Neural cell (in vitro differentiated cells): ENCODE data around the gene KIF4A.
"Not testable (repeated sequence)": the region's sequence is repeated elsewhere in the genome, so short reads cannot be mapped to it uniquely, and the experiment has no call there.

Experiments used
- EP300 ChIP-seq: fragments of 450-650 bp; conservative IDR thresholded peaks from 2 replicates; pipeline ENCODE4 v1.6.1; 2014; ENCODE audit warnings: antibody characterized with exemption, mild to moderate bottlenecking, moderate library complexity; ENCODE audit not compliant: poor library complexity, severe bottlenecking
- EZH2 ChIP-seq: fragments of 200-600, 300-800 bp; shearing (Covaris generic), sonication (generic); IDR thresholded peaks from 2 replicates; pipeline ENCODE4 v1.6.1; 2014; ENCODE audit warnings: antibody characterized with exemption, low read length, borderline replicate concordance, mild to moderate bottlenecking; ENCODE audit not compliant: insufficient read depth, poor library complexity, severe bottlenecking
- POLR2AphosphoS5 ChIP-seq: IDR thresholded peaks from 2 replicates; pipeline ENCODE4 v1.6.1; 2012
- TF ChIP-seq, protein P1 (sequence below): fragments of 450-650 bp; IDR thresholded peaks from 2 replicates; pipeline ENCODE4 v1.5.1; 2014; ENCODE audit warnings: antibody characterized with exemption, mild to moderate bottlenecking, moderate library complexity; ENCODE audit not compliant: poor library complexity, severe bottlenecking
- TF ChIP-seq, protein P2 (sequence below): IDR thresholded peaks from 2 replicates; pipeline ENCODE4 v1.6.1; 2012; ENCODE audit warnings: borderline replicate concordance

DNA sequence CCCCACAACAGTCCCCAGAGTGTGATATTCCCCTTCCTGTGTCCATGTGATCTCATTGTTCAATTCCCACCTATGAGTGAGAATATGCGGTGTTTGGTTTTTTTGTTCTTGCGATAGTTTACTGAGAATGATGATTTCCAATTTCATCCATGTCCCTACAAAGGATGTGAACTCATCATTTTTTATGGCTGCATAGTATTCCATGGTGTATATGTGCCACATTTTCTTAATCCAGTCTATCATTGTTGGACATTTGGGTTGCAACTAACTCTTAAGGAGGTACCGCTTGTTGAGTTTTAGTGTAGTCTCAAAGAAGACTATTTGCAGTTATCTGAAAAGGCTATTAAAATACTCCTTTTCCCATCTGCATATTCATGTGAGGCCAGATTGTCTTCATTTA is 110.3 kb downstream of the KIF4A start:
- TF ChIP-seq, protein P1, sequence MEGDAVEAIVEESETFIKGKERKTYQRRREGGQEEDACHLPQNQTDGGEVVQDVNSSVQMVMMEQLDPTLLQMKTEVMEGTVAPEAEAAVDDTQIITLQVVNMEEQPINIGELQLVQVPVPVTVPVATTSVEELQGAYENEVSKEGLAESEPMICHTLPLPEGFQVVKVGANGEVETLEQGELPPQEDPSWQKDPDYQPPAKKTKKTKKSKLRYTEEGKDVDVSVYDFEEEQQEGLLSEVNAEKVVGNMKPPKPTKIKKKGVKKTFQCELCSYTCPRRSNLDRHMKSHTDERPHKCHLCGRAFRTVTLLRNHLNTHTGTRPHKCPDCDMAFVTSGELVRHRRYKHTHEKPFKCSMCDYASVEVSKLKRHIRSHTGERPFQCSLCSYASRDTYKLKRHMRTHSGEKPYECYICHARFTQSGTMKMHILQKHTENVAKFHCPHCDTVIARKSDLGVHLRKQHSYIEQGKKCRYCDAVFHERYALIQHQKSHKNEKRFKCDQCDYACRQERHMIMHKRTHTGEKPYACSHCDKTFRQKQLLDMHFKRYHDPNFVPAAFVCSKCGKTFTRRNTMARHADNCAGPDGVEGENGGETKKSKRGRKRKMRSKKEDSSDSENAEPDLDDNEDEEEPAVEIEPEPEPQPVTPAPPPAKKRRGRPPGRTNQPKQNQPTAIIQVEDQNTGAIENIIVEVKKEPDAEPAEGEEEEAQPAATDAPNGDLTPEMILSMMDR = not testable (repeated sequence)
- TF ChIP-seq EZH2, EP300, POLR2AphosphoS5: not testable (repeated sequence)
- TF ChIP-seq, protein P2, sequence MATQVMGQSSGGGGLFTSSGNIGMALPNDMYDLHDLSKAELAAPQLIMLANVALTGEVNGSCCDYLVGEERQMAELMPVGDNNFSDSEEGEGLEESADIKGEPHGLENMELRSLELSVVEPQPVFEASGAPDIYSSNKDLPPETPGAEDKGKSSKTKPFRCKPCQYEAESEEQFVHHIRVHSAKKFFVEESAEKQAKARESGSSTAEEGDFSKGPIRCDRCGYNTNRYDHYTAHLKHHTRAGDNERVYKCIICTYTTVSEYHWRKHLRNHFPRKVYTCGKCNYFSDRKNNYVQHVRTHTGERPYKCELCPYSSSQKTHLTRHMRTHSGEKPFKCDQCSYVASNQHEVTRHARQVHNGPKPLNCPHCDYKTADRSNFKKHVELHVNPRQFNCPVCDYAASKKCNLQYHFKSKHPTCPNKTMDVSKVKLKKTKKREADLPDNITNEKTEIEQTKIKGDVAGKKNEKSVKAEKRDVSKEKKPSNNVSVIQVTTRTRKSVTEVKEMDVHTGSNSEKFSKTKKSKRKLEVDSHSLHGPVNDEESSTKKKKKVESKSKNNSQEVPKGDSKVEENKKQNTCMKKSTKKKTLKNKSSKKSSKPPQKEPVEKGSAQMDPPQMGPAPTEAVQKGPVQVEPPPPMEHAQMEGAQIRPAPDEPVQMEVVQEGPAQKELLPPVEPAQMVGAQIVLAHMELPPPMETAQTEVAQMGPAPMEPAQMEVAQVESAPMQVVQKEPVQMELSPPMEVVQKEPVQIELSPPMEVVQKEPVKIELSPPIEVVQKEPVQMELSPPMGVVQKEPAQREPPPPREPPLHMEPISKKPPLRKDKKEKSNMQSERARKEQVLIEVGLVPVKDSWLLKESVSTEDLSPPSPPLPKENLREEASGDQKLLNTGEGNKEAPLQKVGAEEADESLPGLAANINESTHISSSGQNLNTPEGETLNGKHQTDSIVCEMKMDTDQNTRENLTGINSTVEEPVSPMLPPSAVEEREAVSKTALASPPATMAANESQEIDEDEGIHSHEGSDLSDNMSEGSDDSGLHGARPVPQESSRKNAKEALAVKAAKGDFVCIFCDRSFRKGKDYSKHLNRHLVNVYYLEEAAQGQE = not testable (repeated sequence)
